Esophagus mucosa (tissue), 1 donor: ENCODE data around the gene GPR107. TPM values are rescaled to one million over a fixed set of nuclear protein-coding genes. Genes with fewer than 3 reads are reported as not detected.

Experiments
- ATAC-seq: fragments of 200-7000 bp; cut with Tn5 transposase; one replicate; pipeline ENCODE4 v1.9.1; 2020
- total RNA-seq: library from RNA; stranded (reverse); gene quantifications from one replicate; pipeline ENCODE4 v1.2.4, GENCODE V29; 2023
- donor health status: DM: yes; HTN: yes; CAD: no.

GPR107 gene
- total RNA-seq, 1 donor from 2014 or later: 29.8 TPM

- ATAC-seq: no peak
These were observed 58.3 kb downstream of the GPR107 start for GRCh38 chr9:130111786-130112537.

GRCh38 chr9:130112538-130113151 lies 58.9 kb downstream of the GPR107 start:
- ATAC-seq: no peak

- ATAC-seq: no peak
These were observed 61.0 kb downstream of the GPR107 start for GRCh38 chr9:130114741-130115140.

DNA sequence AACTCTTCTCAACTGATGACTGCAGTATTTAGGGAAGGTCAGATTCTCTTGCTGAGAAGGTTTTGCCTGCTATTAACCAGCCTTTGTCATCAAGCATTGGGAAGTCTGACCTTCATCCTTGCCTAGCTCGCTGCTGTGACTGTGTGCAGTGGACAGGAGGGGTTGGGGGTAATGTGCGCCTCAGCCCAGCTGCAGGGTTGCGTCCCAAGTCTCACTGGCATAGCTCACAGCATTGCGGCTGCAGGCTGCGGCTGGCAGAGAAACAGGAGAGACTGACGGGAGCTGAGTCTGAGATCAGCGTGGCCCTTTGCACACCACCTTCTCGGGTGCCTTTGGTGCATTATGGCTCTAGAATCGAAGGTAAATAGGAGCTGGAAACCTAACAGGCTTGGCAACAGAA lies 62.6 kb downstream of the GPR107 start:
- no peak for ATAC-seq

DNA sequence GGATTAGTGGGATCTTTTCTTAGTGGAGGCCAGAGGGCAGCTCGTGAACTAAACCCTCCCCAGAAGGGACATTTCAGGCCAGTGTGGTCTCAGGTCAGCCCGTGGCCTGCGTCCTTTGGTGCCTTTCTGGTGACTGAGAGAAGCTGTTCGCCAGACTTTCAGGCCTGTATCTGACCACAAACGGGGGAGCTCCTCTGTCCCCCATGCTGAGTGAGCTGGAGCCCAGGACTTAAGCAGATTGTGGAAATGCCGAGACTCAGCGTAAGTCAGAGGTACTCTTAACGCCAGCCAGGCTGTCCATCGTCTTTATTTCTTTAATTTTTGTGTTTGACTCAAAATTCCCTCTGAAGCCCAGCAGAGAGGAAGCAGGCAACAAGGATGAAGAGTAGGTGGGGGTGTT lies 63.7 kb downstream of the GPR107 start:
- no peak for ATAC-seq

DNA sequence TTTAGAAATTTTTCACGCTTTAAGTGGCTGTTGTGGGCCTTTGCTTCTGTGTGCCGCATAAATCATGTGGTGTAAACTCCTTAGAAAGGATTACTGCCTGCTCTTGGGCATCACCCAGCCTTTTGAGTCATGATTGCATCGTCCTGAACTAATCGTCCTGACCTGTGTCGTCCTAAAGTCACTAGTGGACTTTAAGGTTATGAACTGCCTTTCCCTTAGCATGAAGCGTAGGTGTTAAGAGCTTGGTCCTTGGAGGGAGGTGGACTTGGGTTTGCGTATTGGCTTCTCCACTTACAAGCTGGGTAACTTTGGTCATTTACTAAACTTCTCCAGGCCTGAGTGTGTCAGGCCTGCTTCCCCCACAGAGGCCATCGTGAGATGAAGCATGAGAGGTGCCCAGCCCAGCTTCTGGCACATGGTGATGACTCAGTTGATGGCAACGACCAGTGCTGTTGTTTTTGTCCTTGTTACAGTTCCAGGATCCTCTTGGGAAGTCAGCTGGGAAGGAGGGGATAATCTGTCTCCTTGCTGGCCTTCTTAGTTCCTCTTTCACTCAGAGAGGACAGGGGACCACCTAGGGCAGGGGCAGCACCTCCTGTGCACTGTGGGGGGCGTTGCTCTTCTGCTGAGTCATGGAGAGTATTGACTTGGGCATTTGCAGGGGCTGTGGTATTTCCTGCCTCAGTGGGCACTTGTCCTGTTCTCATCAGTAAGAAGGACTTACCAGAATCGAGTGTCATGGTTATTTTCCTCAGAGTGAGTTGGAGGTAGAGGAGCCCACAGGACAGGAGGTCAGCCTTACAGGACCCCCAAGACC lies 64.3 kb downstream of the GPR107 start:
- peak; percentile 36 for ATAC-seq

- ATAC-seq: peak; percentile 59
These were observed 65.3 kb downstream of the GPR107 start for GRCh38 chr9:130118841-130119518.

- no peak for ATAC-seq
These were observed 66.0 kb downstream of the GPR107 start for GRCh38 chr9:130119519-130120298.

- ATAC-seq: no peak
These were observed 66.5 kb downstream of the GPR107 start for GRCh38 chr9:130120299-130120587.

DNA sequence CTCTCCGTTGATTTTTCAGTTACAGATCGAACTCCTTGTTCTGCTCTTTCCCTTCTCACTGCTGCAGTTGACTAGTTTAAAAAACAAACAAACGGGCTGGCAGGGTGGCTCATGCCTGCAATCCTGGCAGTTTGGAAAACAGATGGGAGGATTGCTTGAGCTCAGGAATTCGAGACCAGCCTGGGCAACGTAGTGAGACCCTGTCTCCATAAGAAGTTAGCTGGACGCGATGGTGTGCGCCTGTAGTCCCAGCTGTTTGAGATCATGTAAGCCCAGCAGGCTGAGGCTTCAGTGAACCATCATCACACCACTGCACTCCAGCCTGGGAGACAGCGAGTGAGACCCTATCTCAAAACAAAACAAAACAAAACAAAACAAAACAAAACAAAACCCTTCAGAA lies 67.1 kb downstream of the GPR107 start:
- ATAC-seq: no peak

- ATAC-seq: no peak
These were observed 68.8 kb downstream of the GPR107 start for GRCh38 chr9:130122456-130122855.

- ATAC-seq: no peak
These were observed 70.6 kb downstream of the GPR107 start for GRCh38 chr9:130124085-130124860.

GRCh38 chr9:130126721-130127433 lies 73.2 kb downstream of the GPR107 start:
- peak; percentile 81 for ATAC-seq

DNA sequence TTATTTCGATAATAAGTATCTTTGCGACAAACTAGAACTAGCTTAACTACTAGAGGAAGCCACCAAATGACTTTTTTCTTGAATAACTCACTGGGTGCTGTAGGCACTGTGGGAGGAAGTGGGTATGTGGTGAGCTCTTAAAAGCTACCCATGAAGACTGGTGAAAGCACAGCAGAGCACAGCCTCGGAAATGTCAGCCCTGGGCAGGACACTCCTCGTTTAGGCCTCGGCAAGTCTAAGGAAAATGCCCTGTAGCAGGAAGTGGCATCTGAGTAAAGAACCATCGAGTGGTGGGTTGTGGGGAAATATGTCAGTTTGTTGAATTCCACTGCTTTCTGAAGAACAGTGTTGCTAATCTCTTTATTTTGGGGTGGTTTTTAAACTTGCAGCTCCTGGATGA lies 74.5 kb downstream of the GPR107 start:
- peak; percentile 57 for ATAC-seq

- ATAC-seq: peak; percentile 27
These were observed 75.2 kb downstream of the GPR107 start for GRCh38 chr9:130128733-130129431.

GRCh38 chr9:130129432-130130061 lies 75.8 kb downstream of the GPR107 start:
- ATAC-seq: no peak

DNA sequence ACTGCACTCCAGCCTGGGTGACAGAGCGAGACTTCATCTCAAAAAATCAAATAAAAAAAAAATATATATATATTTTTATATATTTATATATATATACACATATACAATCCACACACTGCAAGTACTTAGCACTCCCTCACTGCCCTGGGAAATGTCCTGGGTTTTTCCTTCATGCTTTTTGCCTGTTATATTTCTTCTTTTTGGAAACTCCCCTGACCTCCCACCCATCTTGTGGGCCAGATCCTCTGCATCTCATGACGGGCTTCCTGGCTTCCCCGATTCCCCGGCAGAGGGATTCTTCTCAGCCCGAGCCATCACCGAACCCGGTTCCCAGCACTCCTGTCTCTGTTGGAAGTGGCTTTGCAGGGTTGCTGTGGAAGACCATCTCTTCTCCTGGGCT lies 79.0 kb downstream of the GPR107 start:
- ATAC-seq: no peak

DNA sequence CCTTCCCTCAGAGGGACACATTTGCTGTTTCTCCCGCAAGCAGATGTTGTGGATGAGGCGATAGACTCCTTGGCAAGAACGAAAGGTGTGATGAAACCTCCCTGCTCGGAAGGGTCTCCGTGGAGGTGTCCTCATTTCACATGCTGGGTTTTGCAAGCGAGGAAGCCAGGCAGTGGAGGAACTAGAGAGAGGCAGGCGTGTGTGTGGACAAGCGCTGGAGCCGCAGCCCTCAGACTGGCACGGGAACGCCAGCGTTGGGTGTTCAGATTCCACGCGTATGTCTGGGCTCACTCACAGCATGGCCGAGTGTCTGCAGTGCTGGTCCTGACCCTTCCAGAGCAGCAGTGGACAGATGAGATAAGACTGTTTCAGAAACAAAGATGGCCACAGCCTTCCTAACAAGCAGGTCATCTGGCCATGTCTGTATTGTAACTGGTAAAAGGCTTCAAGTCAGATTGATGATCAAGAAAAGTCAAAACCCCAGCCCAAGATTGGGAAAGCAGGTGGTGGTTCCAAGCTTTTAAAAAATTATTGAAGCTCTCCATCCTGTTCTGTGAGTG lies 83.5 kb downstream of the GPR107 start:
- no peak for ATAC-seq

GRCh38 chr9:130137641-130138081 lies 84.0 kb downstream of the GPR107 start:
- no peak for ATAC-seq
